ENCODE data around the gene ATRX. TPM values are rescaled to one million over a fixed set of nuclear protein-coding genes. Genes with fewer than 3 reads are reported as not detected.
"Not testable (repeated sequence)": the region's sequence is repeated elsewhere in the genome, so short reads cannot be mapped to it uniquely, and the experiment has no call there.

ATRX gene
- total RNA-seq, 1 experiment from 2014 or later, result 61.3 TPM

DNA sequence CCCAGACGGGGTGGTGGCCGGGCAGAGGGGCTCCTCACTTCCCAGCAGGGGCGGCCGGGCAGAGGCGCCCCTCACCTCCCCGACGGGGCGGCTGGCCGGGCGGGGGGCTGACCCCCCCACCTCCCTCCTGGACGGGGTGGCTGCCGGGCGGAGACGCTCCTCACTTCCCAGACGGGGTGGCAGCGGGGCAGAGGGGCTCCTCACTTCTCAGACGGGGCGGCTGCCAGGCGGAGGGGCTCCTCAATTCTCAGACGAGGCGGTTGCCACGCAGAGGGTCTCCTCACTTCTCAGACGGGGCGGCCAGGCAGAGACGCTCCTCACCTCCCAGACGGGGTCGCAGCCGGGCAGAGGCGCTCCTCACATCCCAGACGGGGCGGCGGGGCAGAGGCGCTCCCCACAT, 19.8 kb downstream of the ATRX start:
- POLR2A ChIA-PET; ATAC-seq; H3K9ac ChIP-seq (ENCODE audit: low read length); H3K4me3 ChIP-seq (replicated peaks in 1 of 2; ENCODE audit: low read depth in 1 of 2, low read length in 2 of 2); intact Hi-C loops (cut with micrococcal nuclease); DNase-seq (ENCODE audit: low read depth, low spot score); H3K4me2 ChIP-seq (ENCODE audit: low read length); BruUV-seq (replicated peaks); H3K27ac ChIP-seq (ENCODE audit: low read depth, low read length); H3K36me3 ChIP-seq (ENCODE audit: control insufficient read depth in 1 of 2, insufficient read depth in 2 of 2, low read length in 2 of 2); CTCF ChIA-PET; H3K9me3 ChIP-seq (ENCODE audit: control insufficient read depth in 1 of 2, insufficient read depth in 1 of 2, low read depth in 1 of 2, low read length in 2 of 2); H4K20me1 ChIP-seq (ENCODE audit: insufficient read depth); H3K27me3 ChIP-seq (ENCODE audit: insufficient read depth, low read length); H3K4me1 ChIP-seq (ENCODE audit: control insufficient read depth in 1 of 2, insufficient read depth in 2 of 2, low read length in 2 of 2); H3K9me2 ChIP-seq (ENCODE audit: insufficient read depth); H2AFZ ChIP-seq (ENCODE audit: low read depth, low read length, poor library complexity, severe bottlenecking); RAD21 ChIA-PET (ENCODE audit: low non-redundant PET in 1 of 2, low total read pairs in 2 of 2, uncharacterized antibody in 2 of 2, unreplicated experiment in 2 of 2): not testable (repeated sequence)
- H3K79me2 ChIP-seq (ENCODE audit: insufficient read depth, low read length), result peaks cover 72% of the 10 kb centered on the region

DNA sequence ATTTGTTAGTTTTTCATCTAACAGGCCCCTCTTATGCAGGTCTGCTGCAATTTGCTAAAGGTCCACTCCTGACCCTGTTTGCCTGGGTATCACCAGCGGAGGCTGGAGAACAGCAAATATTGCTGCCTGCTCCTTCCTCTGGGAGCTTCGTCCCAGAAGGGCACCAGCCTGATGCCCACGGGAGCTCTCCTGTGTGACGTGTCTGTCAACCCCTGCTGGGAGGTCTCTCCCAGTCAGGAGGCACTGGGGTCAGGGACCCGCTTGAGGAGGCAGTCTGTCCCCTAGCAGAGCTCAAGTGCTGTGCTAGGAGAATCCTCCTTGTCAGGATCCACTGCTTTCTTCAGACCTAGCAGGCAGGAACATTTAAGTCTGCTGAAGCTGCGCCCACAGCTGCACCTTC, 30.5 kb downstream of the ATRX start:
- no peaks in the 10 kb centered on the region for H3K9me3 ChIP-seq (ENCODE audit: control insufficient read depth in 1 of 2, insufficient read depth in 1 of 2, low read depth in 1 of 2, low read length in 2 of 2)
- H3K4me1 ChIP-seq (ENCODE audit: control insufficient read depth in 1 of 2, insufficient read depth in 2 of 2, low read length in 2 of 2), result no peaks in the 10 kb centered on the region
- ChIA-PET POLR2A (no interaction called here), RAD21 (ENCODE audit: low non-redundant PET in 1 of 2, low total read pairs in 2 of 2, uncharacterized antibody in 2 of 2, unreplicated experiment in 2 of 2) (no interaction called here), CTCF (no interaction called here)
- intact Hi-C loops (cut with micrococcal nuclease), result no loop called here
- H3K9ac ChIP-seq (ENCODE audit: low read length), result no peak overlapping the region
- H3K9me2 ChIP-seq (ENCODE audit: insufficient read depth), result no peaks in the 10 kb centered on the region
- ATAC-seq, result no peak
- DNase-seq (ENCODE audit: low read depth, low spot score), result no peak
- no peaks in the 10 kb centered on the region for H3K36me3 ChIP-seq (ENCODE audit: control insufficient read depth in 1 of 2, insufficient read depth in 2 of 2, low read length in 2 of 2)
- H2AFZ ChIP-seq (ENCODE audit: low read depth, low read length, poor library complexity, severe bottlenecking), result no peak overlapping the region
- BruUV-seq (replicated peaks), result no TSS peak
- H3K79me2 ChIP-seq (ENCODE audit: insufficient read depth, low read length), result peaks cover 11% of the 10 kb centered on the region
- no peaks in the 10 kb centered on the region for H3K27me3 ChIP-seq (ENCODE audit: insufficient read depth, low read length)
- no peaks in the 10 kb centered on the region for H4K20me1 ChIP-seq (ENCODE audit: insufficient read depth)
- no peak overlapping the region for H3K4me3 ChIP-seq (replicated peaks in 1 of 2; ENCODE audit: low read depth in 1 of 2, low read length in 2 of 2)
- H3K4me2 ChIP-seq (ENCODE audit: low read length), result no peak overlapping the region
- no peak overlapping the region for H3K27ac ChIP-seq (ENCODE audit: low read depth, low read length)
- TF ChIP-seq EZH2 (IDR thresholded peaks at IDR 0.05) (no peak), CBX3 (IDR thresholded peaks at IDR 0.05; ENCODE audit: low read depth) (no peak), CEBPB (IDR thresholded peaks at IDR 0.05; ENCODE audit: low read depth) (no peak), POLR2AphosphoS5 (IDR thresholded peaks at IDR 0.05; ENCODE audit: low read depth, low read length) (no peak), EZH2phosphoT487 (IDR thresholded peaks at IDR 0.05; ENCODE audit: borderline replicate concordance) (no peak), ELF1 (IDR thresholded peaks at IDR 0.05; ENCODE audit: borderline replicate concordance, low read depth) (no peak), POLR2A (IDR thresholded peaks at IDR 0.05; ENCODE audit: borderline replicate concordance, extremely low read depth, insufficient read depth, insufficient read length) (no peak), ZFX (IDR thresholded peaks at IDR 0.05) (no peak), EGR1 (IDR thresholded peaks at IDR 0.05; ENCODE audit: low read depth) (no peak), SIN3A (IDR thresholded peaks at IDR 0.05; ENCODE audit: low read depth) (no peak), SP1 (IDR thresholded peaks at IDR 0.05; ENCODE audit: low read depth) (no peak), YY1 (IDR thresholded peaks at IDR 0.05; ENCODE audit: extremely low read depth, insufficient replicate concordance, low read depth, low read length) (no peak), SRF (IDR thresholded peaks at IDR 0.05; ENCODE audit: low read depth) (no peak), ZNF274 (IDR thresholded peaks at IDR 0.05; ENCODE audit: low read depth, low read length) (no peak), FOSL1 (IDR thresholded peaks at IDR 0.05; ENCODE audit: low read depth) (no peak)
- TF ChIP-seq, protein P1, sequence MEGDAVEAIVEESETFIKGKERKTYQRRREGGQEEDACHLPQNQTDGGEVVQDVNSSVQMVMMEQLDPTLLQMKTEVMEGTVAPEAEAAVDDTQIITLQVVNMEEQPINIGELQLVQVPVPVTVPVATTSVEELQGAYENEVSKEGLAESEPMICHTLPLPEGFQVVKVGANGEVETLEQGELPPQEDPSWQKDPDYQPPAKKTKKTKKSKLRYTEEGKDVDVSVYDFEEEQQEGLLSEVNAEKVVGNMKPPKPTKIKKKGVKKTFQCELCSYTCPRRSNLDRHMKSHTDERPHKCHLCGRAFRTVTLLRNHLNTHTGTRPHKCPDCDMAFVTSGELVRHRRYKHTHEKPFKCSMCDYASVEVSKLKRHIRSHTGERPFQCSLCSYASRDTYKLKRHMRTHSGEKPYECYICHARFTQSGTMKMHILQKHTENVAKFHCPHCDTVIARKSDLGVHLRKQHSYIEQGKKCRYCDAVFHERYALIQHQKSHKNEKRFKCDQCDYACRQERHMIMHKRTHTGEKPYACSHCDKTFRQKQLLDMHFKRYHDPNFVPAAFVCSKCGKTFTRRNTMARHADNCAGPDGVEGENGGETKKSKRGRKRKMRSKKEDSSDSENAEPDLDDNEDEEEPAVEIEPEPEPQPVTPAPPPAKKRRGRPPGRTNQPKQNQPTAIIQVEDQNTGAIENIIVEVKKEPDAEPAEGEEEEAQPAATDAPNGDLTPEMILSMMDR (IDR thresholded peaks at IDR 0.05 in 2 of 3, conservative IDR thresholded peaks at IDR 0.05 in 1 of 3; ENCODE audit: borderline replicate concordance in 1 of 3, insufficient read depth in 1 of 3, low read depth in 2 of 3, low read length in 2 of 3), result no peak
- TF ChIP-seq, protein P2, sequence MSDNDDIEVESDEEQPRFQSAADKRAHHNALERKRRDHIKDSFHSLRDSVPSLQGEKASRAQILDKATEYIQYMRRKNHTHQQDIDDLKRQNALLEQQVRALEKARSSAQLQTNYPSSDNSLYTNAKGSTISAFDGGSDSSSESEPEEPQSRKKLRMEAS (IDR thresholded peaks at IDR 0.05), result no peak

GRCh38 chrX:77753942-77754341, 32.1 kb downstream of the ATRX start:
- H3K27ac ChIP-seq (ENCODE audit: low read depth, low read length); H3K9ac ChIP-seq (ENCODE audit: low read length); H3K4me1 ChIP-seq (ENCODE audit: control insufficient read depth in 1 of 2, insufficient read depth in 2 of 2, low read length in 2 of 2); H3K9me3 ChIP-seq (ENCODE audit: control insufficient read depth in 1 of 2, insufficient read depth in 1 of 2, low read depth in 1 of 2, low read length in 2 of 2); DNase-seq (ENCODE audit: low read depth, low spot score); RAD21 ChIA-PET (ENCODE audit: low non-redundant PET in 1 of 2, low total read pairs in 2 of 2, uncharacterized antibody in 2 of 2, unreplicated experiment in 2 of 2); BruUV-seq (replicated peaks); CTCF ChIA-PET; H3K27me3 ChIP-seq (ENCODE audit: insufficient read depth, low read length); H3K4me3 ChIP-seq (replicated peaks in 1 of 2; ENCODE audit: low read depth in 1 of 2, low read length in 2 of 2); H3K4me2 ChIP-seq (ENCODE audit: low read length); POLR2A ChIA-PET; intact Hi-C loops (cut with micrococcal nuclease); H4K20me1 ChIP-seq (ENCODE audit: insufficient read depth); H3K79me2 ChIP-seq (ENCODE audit: insufficient read depth, low read length); ATAC-seq; H2AFZ ChIP-seq (ENCODE audit: low read depth, low read length, poor library complexity, severe bottlenecking); H3K36me3 ChIP-seq (ENCODE audit: control insufficient read depth in 1 of 2, insufficient read depth in 2 of 2, low read length in 2 of 2); H3K9me2 ChIP-seq (ENCODE audit: insufficient read depth): not testable (repeated sequence)
